ENCODE measurements around the gene GNAS. TPM values are rescaled to one million over a fixed set of nuclear protein-coding genes. Genes with fewer than 3 reads are reported as not detected.
"Not testable (repeated sequence)": the region's sequence is repeated elsewhere in the genome, so short reads cannot be mapped to it uniquely, and the experiment has no call there.

Gene GNAS
- total RNA-seq, 1 donor from 2014 or later, result 598 TPM

DNA sequence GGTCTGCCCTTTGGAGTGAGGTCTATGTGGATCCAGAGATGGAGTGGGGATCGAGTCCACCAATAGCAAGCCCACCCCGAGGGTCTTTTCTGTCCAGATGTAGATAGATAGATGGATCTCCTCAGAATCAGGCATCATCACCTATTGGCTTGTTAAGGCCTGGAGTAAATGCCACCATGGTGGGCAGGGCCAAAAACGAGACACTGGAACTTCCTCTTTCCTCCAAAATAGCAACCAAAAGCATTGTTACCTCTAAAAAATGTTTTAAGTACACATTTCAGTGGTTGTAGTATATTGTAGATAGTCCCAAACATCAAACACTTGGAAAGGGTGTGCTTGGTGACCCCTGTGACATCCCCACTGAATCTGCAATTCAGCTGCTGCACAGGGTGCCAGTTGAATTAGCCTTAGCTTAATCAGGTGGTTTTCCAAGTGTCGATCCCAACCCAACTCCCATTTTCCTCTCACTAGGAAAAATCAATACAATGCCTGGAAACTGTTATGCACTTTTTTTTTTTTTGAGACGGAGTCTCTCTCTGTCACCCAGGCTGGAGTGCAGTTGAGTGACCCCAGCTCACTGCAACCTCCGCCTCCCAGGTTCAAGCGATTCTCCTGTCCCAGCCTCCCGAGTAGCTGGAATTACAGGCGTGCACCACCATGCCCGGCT is 93.6 kb downstream of the GNAS start:
- H3K27ac Mint-ChIP-seq, result no peak overlapping the region
- intact Hi-C loops (cut with micrococcal nuclease), result no loop called here

GRCh38 chr20:58947797-58948388 is 95.4 kb downstream of the GNAS start:
- intact Hi-C loops (cut with micrococcal nuclease); H3K4me3 Mint-ChIP-seq (ENCODE audit: low read depth); H3K4me1 Mint-ChIP-seq (ENCODE audit: low read depth); H3K36me3 Mint-ChIP-seq (ENCODE audit: low read depth); H3K27ac Mint-ChIP-seq; DNase-seq (ENCODE audit: low spot score); H3K9me3 Mint-ChIP-seq: not testable (repeated sequence)
- H3K27me3 Mint-ChIP-seq (ENCODE audit: low read depth), result peaks cover 18% of the 10 kb centered on the region

More for the DNA sequence above, 93.6 kb downstream of the GNAS start:
- no peaks in the 10 kb centered on the region for H3K4me1 Mint-ChIP-seq (ENCODE audit: low read depth)
- peaks cover 15% of the 10 kb centered on the region for H3K27me3 Mint-ChIP-seq (ENCODE audit: low read depth)
- H3K9me3 Mint-ChIP-seq, result no peaks in the 10 kb centered on the region
- no peak for DNase-seq (ENCODE audit: low spot score)
- H3K36me3 Mint-ChIP-seq (ENCODE audit: low read depth), result no peaks in the 10 kb centered on the region
- H3K4me3 Mint-ChIP-seq (ENCODE audit: low read depth), result no peak overlapping the region

DNA sequence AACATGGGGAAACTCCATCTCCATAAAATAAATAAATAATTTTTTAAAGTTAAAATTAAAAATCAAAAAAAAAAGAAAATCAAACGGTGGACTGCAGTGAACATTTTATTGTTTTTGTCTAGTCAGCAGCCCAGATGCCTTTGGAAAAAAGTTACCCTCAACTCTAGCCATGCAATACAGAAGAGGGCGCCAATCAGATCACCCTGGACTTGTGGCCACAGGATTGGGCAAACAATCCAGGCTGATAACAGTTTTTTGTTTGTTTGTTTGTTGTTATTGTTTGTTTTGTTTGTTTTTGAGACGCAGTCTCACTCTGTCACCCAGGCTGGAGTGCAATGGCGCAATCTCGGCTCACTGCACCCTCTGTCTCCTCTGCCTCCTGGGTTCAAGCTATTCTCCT is 98.1 kb downstream of the GNAS start:
- no peak for DNase-seq (ENCODE audit: low spot score)
- no peaks in the 10 kb centered on the region for H3K4me1 Mint-ChIP-seq (ENCODE audit: low read depth)
- H3K4me3 Mint-ChIP-seq (ENCODE audit: low read depth), result no peak overlapping the region
- intact Hi-C loops (cut with micrococcal nuclease), result no loop called here
- H3K27me3 Mint-ChIP-seq (ENCODE audit: low read depth), result peaks cover 29% of the 10 kb centered on the region
- H3K36me3 Mint-ChIP-seq (ENCODE audit: low read depth), result no peaks in the 10 kb centered on the region
- H3K9me3 Mint-ChIP-seq, result no peaks in the 10 kb centered on the region
- H3K27ac Mint-ChIP-seq, result no peak overlapping the region

DNA sequence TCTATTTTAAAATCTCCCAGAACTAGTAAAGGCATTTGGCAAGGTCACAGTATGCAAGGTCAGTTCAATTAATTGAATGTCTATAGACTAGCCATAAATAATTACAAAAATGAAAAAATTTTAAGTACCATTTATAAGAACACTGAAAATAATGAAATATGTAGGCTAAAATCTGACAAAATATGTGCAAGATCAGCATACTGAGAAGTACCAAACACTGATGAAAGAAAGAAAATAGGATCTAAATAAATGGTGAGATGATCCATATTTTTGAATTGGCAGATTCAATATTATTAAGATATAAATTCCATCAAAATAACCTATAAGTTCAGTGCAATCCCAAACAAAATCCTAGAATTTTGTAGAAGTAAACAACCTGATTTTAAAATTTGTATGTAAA is 100.5 kb downstream of the GNAS start:
- Mint-ChIP-seq H3K4me1 (ENCODE audit: low read depth) (no peaks in the 10 kb centered on the region), H3K27ac (no peak overlapping the region), H3K4me3 (ENCODE audit: low read depth) (no peak overlapping the region), H3K9me3 (no peaks in the 10 kb centered on the region), H3K27me3 (ENCODE audit: low read depth) (peaks cover 29% of the 10 kb centered on the region), H3K36me3 (ENCODE audit: low read depth) (no peaks in the 10 kb centered on the region)
- intact Hi-C loops (cut with micrococcal nuclease), result no loop called here
- DNase-seq (ENCODE audit: low spot score), result no peak

DNA sequence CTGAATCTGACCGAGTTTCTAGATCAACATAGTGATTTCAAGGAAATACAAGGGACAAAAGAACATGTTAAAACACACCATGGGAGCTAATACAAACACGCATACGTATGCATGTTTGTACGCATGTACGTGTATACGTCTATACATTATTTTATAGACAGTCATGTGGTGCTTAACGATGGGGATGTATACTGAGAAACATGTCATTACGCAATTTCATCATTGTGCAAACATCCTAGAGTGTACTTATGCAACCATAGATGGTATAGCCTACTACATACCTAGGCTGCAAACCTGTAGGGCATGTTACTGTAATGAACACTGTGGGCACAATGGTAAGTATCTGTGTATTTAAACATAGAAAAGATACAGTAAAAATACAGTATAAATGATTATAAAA is 103.6 kb downstream of the GNAS start:
- intact Hi-C loops (cut with micrococcal nuclease), result no loop called here
- no peaks in the 10 kb centered on the region for H3K9me3 Mint-ChIP-seq
- H3K4me3 Mint-ChIP-seq (ENCODE audit: low read depth), result no peak overlapping the region
- H3K27ac Mint-ChIP-seq, result no peak overlapping the region
- DNase-seq (ENCODE audit: low spot score), result no peak
- H3K27me3 Mint-ChIP-seq (ENCODE audit: low read depth), result peaks cover 28% of the 10 kb centered on the region
- H3K4me1 Mint-ChIP-seq (ENCODE audit: low read depth), result no peaks in the 10 kb centered on the region
- H3K36me3 Mint-ChIP-seq (ENCODE audit: low read depth), result no peaks in the 10 kb centered on the region

GRCh38 chr20:58959652-58960051 is 107.1 kb downstream of the GNAS start:
- Mint-ChIP-seq H3K27ac (no peak overlapping the region), H3K27me3 (ENCODE audit: low read depth) (peaks cover 14% of the 10 kb centered on the region), H3K4me3 (ENCODE audit: low read depth) (no peak overlapping the region), H3K9me3 (no peaks in the 10 kb centered on the region), H3K4me1 (ENCODE audit: low read depth) (no peaks in the 10 kb centered on the region), H3K36me3 (ENCODE audit: low read depth) (no peaks in the 10 kb centered on the region)
- no peak for DNase-seq (ENCODE audit: low spot score)
- intact Hi-C loops (cut with micrococcal nuclease), result no loop called here

Other genes starting within 250 kb of the GNAS start
- 101 and 103 TPM in 2 replicates for gene STX16, start 201.4 kb upstream of the GNAS start, total RNA-seq
- 27.5 and 29.4 TPM in 2 replicates for gene NPEPL1, start 159.9 kb upstream of the GNAS start, total RNA-seq
- gene GNAS-AS1, start 1.8 kb upstream of the GNAS start, total RNA-seq, result 1.7 and 1.9 TPM in 2 replicates
- 111 and 113 TPM in 2 replicates for gene NELFCD, start 128.5 kb downstream of the GNAS start, total RNA-seq
- 62.0 and 66.1 TPM in 2 replicates for gene CTSZ, start 154.5 kb downstream of the GNAS start, total RNA-seq
- gene TUBB1, start 166.7 kb downstream of the GNAS start, total RNA-seq, result not detected in 2 replicates
- 61.2 and 66.9 TPM in 2 replicates for gene ATP5F1E, start 179.6 kb downstream of the GNAS start, total RNA-seq
- 106 and 112 TPM in 2 replicates for gene PRELID3B, start 190.1 kb downstream of the GNAS start, total RNA-seq

Measured in activated T-helper 2 cell treated with anti-CD3 and anti-CD28 coated beads, Interferon-gamma antibody, Interleukin-2, Interleukin-4, amounts not matched to agents 10 μg/mL and 5 μg/mL and 100 μg/mL, durations not matched to agents 14 hours and 24 hours and 36 hours (primary cell).